ENCODE data around the gene MYO1G. TPM values are rescaled to one million over a fixed set of nuclear protein-coding genes. Genes with fewer than 3 reads are reported as not detected.

Gene MYO1G
- total RNA-seq, 1 experiment from 2014 or later: 0.46 TPM

- TF ChIP-seq GABPB1 (CRISPR knock-in tag; IDR thresholded peaks at IDR 0.05) (no peak), TEAD4 (CRISPR knock-in tag; IDR thresholded peaks at IDR 0.05) (no peak), ATF3 (CRISPR knock-in tag; conservative IDR thresholded peaks at IDR 0.05) (no peak), MAX (CRISPR knock-in tag; IDR thresholded peaks at IDR 0.05) (no peak), ESRRA (CRISPR knock-in tag; IDR thresholded peaks at IDR 0.05; ENCODE audit: borderline replicate concordance) (no peak), SMAD4 (CRISPR knock-in tag; IDR thresholded peaks at IDR 0.05) (no peak), ZMAT4 (CRISPR knock-in tag; IDR thresholded peaks at IDR 0.05) (no peak), IRF1 (CRISPR knock-in tag; IDR thresholded peaks at IDR 0.05) (no peak), ZNF396 (CRISPR knock-in tag; IDR thresholded peaks at IDR 0.05; ENCODE audit: borderline replicate concordance) (no peak)
- Mint-ChIP-seq H3K27ac (no peak overlapping the region), H3K4me1 (no peaks in the 10 kb centered on the region), H3K27me3 (ENCODE audit: low read depth) (no peaks in the 10 kb centered on the region), H3K4me3 (no peak overlapping the region), H3K36me3 (no peaks in the 10 kb centered on the region; the same call in 1 of the 2 replicates), H3K9me3 (no peaks in the 10 kb centered on the region)
- DNase-seq (ENCODE audit: low spot score) (no peak), ATAC-seq (no peak)
- ChIA-PET CTCF (no interaction called here), POLR2A (interaction anchor here (1.1 kb wide), 1 partner anchor 14 kb away, joined by 4 read pairs; no protein-coding TSS in a partner anchor)
Measured at GRCh38 chr7:45007571-45008328, 28.9 kb upstream of the MYO1G start.

- DNase-seq (ENCODE audit: low spot score) (no peak), ATAC-seq (no peak)
- Mint-ChIP-seq H3K36me3 (no peaks in the 10 kb centered on the region; the same call in 1 of the 2 replicates), H3K4me1 (no peaks in the 10 kb centered on the region), H3K4me3 (no peak overlapping the region), H3K9me3 (no peaks in the 10 kb centered on the region), H3K27ac (peak overlapping the region; percentile 0; the same call in 1 of the 2 replicates), H3K27me3 (ENCODE audit: low read depth) (no peaks in the 10 kb centered on the region)
- POLR2A ChIA-PET: interaction anchor here (1.1 kb wide), 1 partner anchor 14 kb away, joined by 4 read pairs; no protein-coding TSS in a partner anchor
- TF ChIP-seq FOXP4 (CRISPR knock-in tag; IDR thresholded peaks at IDR 0.05) (no peak), PRRX2 (CRISPR knock-in tag; IDR thresholded peaks at IDR 0.05) (no peak), GABPB1 (CRISPR knock-in tag; IDR thresholded peaks at IDR 0.05) (no peak), ARID4B (CRISPR knock-in tag; IDR thresholded peaks at IDR 0.05; ENCODE audit: borderline replicate concordance) (no peak), TEAD4 (CRISPR knock-in tag; IDR thresholded peaks at IDR 0.05) (no peak)
- CTCF ChIA-PET: no interaction called here
Measured at GRCh38 chr7:45007106-45007505, 28.3 kb upstream of the MYO1G start.

- ChIA-PET POLR2A (no interaction called here), CTCF (no interaction called here)
- Mint-ChIP-seq H3K27me3 (ENCODE audit: low read depth) (no peaks in the 10 kb centered on the region), H3K4me3 (no peak overlapping the region), H3K27ac (no peak overlapping the region), H3K9me3 (no peaks in the 10 kb centered on the region), H3K4me1 (peaks cover 8% of the 10 kb centered on the region), H3K36me3 (no peaks in the 10 kb centered on the region; the same call in 1 of the 2 replicates)
- no peak for ATAC-seq
- DNase-seq (ENCODE audit: low spot score): no peak
- no peak for TF ChIP-seq RORB (CRISPR knock-in tag; IDR thresholded peaks at IDR 0.05)
- TF ChIP-seq AR (CRISPR knock-in tag; IDR thresholded peaks at IDR 0.05): no peak
- TF ChIP-seq ZNF317 (CRISPR knock-in tag; IDR thresholded peaks at IDR 0.05; ENCODE audit: borderline replicate concordance, low read depth): no peak
- no peak for TF ChIP-seq ZBTB43 (CRISPR knock-in tag; IDR thresholded peaks at IDR 0.05)
Measured at GRCh38 chr7:45003789-45004188, 25.0 kb upstream of the MYO1G start.
